ENCODE measurements around the gene FCER1G.

DNA sequence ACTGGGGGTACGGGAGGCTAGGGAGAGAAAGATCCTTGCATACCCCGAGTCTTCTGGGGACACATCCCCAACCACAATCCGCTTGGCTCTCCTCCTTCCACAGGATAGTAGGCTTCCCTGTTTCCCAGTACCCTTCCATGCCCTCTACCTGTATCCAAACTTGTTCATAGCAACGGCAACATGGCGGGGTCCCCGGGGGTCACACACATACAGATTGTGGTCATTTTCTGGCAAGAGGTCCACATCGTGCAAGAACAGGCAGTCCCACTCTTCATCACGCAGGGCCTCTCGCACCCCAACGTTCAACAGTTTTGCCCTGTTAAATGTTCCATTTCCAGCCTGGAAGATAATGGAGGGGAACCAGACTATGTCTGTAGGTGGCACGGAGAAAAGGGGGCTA, 41.4 kb upstream of the FCER1G start:
- TF ChIP-seq GATA3 (IDR thresholded peaks at IDR 0.05; ENCODE audit: low read depth, low read length) (no peak), GATA2 (IDR thresholded peaks at IDR 0.05; ENCODE audit: low read depth, low read length) (no peak)
